Measurements from ENCODE around the gene SBF2. TPM values are rescaled to one million over a fixed set of nuclear protein-coding genes. Genes with fewer than 3 reads are reported as not detected.

SBF2 gene
- total RNA-seq, 1 donor from 2014 or later: 12.0 TPM

DNA sequence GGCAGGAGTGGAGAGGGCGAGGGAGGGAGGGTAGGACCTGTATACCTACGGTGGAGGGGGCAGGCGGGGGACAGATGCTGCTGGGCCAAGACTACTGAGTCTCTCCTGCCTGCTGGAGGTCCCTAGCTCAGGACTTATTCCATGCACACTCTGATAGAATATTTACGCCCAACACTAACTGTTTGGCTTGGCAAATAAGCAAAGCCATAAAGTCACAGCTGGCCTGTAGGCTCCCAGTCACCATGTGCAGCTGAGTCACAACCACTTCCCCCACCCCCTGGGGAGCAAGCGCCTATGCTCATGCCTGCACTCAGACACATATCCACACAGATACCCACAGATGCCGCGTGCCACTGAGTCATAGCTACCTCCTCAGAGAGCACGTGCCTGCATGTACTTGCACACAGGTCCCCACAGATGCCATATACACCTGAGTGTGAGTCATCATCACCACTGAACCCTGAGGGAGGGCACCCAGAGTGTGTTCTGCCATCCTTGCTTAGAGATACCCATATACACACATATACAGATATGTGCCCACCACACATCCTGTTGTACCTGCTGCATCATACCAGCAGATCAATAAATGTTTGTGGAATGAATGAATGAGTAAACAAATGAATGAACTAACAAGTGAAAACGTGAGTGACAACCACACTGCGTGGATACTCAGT is 534.4 kb downstream of the SBF2 start:
- H3K27me3 Mint-ChIP-seq: no peaks in the 10 kb centered on the region
- H3K27ac Mint-ChIP-seq: peak overlapping the region; percentile 98
- H3K4me3 Mint-ChIP-seq: peak overlapping the region; percentile 87
- ChIA-PET POLR2A (interaction anchor here (0.6 to 3.8 kb wide), 32 partner anchors 9 to 1049 kb away, joined by 3 to 37 read pairs (median 5); partner anchors contain the start of genes ADM, EIF4G2, SWAP70 and WEE1), CTCF (interaction anchor here (0.9 to 4.7 kb wide), 16 partner anchors 10 to 607 kb away, joined by 3 to 76 read pairs (median 8); partner anchors contain the start of gene ADM)
- intact Hi-C loops (cut with micrococcal nuclease): loop anchor here (1.0 to 10.0 kb wide), 11 partner anchors 103 to 1075 kb away; partner anchors contain the start of genes AKIP1, AMPD3, RNF141 and RPL27A
- H3K36me3 Mint-ChIP-seq (ENCODE audit: low read depth): peaks cover 12% of the 10 kb centered on the region
- TF ChIP-seq, protein P1, sequence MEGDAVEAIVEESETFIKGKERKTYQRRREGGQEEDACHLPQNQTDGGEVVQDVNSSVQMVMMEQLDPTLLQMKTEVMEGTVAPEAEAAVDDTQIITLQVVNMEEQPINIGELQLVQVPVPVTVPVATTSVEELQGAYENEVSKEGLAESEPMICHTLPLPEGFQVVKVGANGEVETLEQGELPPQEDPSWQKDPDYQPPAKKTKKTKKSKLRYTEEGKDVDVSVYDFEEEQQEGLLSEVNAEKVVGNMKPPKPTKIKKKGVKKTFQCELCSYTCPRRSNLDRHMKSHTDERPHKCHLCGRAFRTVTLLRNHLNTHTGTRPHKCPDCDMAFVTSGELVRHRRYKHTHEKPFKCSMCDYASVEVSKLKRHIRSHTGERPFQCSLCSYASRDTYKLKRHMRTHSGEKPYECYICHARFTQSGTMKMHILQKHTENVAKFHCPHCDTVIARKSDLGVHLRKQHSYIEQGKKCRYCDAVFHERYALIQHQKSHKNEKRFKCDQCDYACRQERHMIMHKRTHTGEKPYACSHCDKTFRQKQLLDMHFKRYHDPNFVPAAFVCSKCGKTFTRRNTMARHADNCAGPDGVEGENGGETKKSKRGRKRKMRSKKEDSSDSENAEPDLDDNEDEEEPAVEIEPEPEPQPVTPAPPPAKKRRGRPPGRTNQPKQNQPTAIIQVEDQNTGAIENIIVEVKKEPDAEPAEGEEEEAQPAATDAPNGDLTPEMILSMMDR (IDR thresholded peaks at IDR 0.05): no peak
- ATAC-seq (ENCODE audit: low read depth) (peak; percentile 74), DNase-seq (peak; percentile 82)
- no peaks in the 10 kb centered on the region for H3K9me3 Mint-ChIP-seq
- H3K4me1 Mint-ChIP-seq: peaks cover 76% of the 10 kb centered on the region

DNA sequence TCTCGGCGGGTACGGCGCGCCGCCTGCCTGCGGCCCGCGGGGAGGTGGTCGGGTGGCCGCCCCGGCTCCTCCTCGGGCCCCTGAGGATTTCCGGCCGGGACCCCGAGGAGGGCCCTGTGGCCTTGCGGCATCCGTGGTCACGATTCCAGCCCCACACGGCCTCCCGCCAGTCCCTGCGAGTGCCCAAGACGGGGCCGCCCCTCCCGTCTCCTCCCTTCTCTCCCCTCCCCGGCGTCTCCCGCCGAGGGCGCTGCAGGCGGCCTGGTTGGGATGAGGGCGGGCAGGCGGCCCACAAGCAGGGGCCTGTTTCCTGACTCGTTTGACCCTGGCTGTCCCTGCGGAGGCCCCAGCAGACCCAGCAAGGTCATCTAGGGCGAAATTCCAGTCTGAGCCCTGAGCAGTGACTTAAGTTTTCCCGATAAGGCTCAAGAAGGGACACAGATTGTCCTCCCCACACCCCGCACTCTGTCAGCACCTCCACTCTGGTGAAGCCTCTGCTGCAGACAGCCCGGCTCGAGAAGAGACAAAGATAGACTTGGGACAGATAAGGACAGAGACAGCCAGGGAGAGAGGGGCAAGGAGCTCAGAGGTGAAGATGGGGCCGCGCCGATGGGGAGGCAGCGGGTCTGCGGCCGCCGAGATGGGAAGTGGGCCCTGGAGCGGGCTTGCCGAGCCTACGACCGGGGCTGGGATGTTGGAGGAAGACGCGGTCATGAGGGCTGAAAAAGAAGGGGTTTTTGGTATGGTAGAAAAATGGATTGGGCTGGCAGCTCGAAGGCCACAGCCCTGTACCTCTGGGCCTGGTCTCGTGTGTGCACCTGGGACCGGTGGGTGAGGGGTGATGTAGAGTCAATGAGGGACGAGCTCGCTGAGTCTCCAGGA is 535.1 kb downstream of the SBF2 start:
- ChIA-PET POLR2A (interaction anchor here (0.5 to 3.8 kb wide), 35 partner anchors 10 to 1049 kb away, joined by 3 to 37 read pairs (median 4); partner anchors contain the start of genes ADM, EIF4G2, WEE1 and ZNF143), CTCF (interaction anchor here (0.7 to 4.7 kb wide), 22 partner anchors 9 to 607 kb away, joined by 3 to 76 read pairs (median 7); partner anchors contain the start of gene ADM)
- H3K27me3 Mint-ChIP-seq: no peaks in the 10 kb centered on the region
- peak overlapping the region; percentile 87 for H3K4me3 Mint-ChIP-seq
- TF ChIP-seq, protein P1 (IDR thresholded peaks at IDR 0.05): no peak
- DNase-seq: peak; percentile 65
- H3K36me3 Mint-ChIP-seq (ENCODE audit: low read depth): peaks cover 8% of the 10 kb centered on the region
- no peak for ATAC-seq (ENCODE audit: low read depth)
- intact Hi-C loops (cut with micrococcal nuclease): loop anchor here (1.0 to 10.0 kb wide), 14 partner anchors 104 to 1074 kb away; partner anchors contain the start of genes AKIP1, AMPD3, RNF141 and RPL27A
- H3K9me3 Mint-ChIP-seq: no peaks in the 10 kb centered on the region
- peaks cover 78% of the 10 kb centered on the region for H3K4me1 Mint-ChIP-seq
- H3K27ac Mint-ChIP-seq: peak overlapping the region; percentile 98

DNA sequence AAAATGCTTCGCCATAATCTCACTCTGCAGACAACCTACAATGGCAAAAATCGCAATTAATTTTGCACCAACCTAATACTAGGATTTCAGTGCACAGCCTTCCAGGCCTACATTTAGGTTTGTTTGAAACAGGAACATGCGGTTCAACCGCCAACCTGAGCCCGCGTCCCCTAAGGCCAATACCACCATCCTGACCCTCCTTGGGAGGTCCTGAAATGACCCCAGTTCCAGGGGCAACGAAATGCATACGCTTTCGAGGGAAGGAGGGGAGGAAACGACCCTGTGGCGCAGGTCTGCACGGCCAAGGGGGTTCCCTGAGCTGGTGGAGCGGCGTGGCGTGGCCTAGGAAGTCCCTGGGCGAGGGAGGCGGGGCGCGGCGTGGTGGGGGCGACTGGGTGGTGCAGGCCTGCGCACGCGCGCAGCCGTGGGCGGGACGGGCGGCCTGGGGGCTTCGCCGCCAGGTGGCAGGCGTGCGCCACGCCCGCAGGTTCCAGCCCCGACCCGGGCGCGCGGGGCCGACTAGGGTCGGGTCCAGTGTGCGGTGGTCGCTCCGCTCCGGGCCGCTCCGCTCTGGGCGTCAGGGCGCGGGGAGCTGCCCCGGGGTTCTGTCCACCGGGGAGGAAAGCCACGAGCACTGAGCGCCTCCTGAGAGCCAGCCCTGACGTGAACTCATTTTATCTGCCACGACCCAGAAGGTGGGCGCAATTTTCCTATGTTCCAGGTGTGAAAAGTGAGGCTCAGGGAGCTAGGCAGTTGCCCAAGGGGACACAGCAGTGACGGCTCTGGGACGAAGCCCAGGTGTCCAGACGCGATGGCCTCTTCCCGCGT is 536.0 kb downstream of the SBF2 start:
- Mint-ChIP-seq H3K36me3 (ENCODE audit: low read depth) (peaks cover 10% of the 10 kb centered on the region), H3K4me1 (peaks cover 81% of the 10 kb centered on the region), H3K9me3 (no peaks in the 10 kb centered on the region), H3K27ac (peak overlapping the region; percentile 98), H3K27me3 (no peaks in the 10 kb centered on the region), H3K4me3 (peak overlapping the region; percentile 87)
- ATAC-seq (ENCODE audit: low read depth): peak; percentile 59
- TF ChIP-seq, protein P1 (IDR thresholded peaks at IDR 0.05): peak; percentile 47
- intact Hi-C loops (cut with micrococcal nuclease): loop anchor here (1.0 to 10.0 kb wide), 12 partner anchors 105 to 1073 kb away; partner anchors contain the start of genes AKIP1, AMPD3, RNF141 and RPL27A
- POLR2A ChIA-PET: interaction anchor here (0.5 to 3.8 kb wide), 20 partner anchors 9 to 1050 kb away, joined by 3 to 37 read pairs (median 6); partner anchors contain the start of genes ADM and EIF4G2
- peak; percentile 96 for DNase-seq
- CTCF ChIA-PET: interaction anchor here (0.5 to 4.7 kb wide), 20 partner anchors 9 to 608 kb away, joined by 3 to 76 read pairs (median 6); partner anchors contain the start of gene ADM

DNA sequence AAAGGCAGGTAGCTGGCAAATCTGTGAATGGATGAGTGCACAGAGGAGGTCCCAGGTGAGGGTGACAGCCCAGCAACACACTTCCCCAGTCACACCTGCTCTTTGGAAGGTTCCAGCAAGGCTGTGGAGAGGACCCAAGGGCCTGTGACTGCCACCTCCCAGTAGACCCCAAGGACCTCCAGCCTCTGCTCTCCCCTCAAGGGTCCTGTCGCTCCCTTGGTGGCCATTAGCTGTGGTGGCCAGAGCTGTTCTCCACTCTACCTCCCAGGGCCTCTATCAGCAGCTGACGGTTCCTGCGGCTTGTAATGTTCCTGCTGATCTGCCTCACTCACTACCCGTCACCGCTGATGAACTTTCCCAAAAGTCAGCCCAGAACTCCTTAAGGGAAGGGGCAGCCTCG is 537.1 kb downstream of the SBF2 start:
- TF ChIP-seq, protein P1 (IDR thresholded peaks at IDR 0.05): no peak
- DNase-seq: no peak
- Mint-ChIP-seq H3K27me3 (no peaks in the 10 kb centered on the region), H3K4me3 (peak overlapping the region; percentile 82), H3K9me3 (no peaks in the 10 kb centered on the region), H3K4me1 (peaks cover 86% of the 10 kb centered on the region), H3K36me3 (ENCODE audit: low read depth) (peaks cover 16% of the 10 kb centered on the region), H3K27ac (peak overlapping the region; percentile 92)
- CTCF ChIA-PET: interaction anchor here (1.4 kb wide), 1 partner anchor 215 kb away, joined by 4 read pairs; no protein-coding TSS in a partner anchor
- POLR2A ChIA-PET: interaction anchor here (0.6 to 5.0 kb wide), 5 partner anchors 8 to 523 kb away, joined by 3 to 26 read pairs (median 3); no protein-coding TSS in a partner anchor
- intact Hi-C loops (cut with micrococcal nuclease): loop anchor here (5.0 to 10.0 kb wide), 5 partner anchors 698 to 1072 kb away; partner anchors contain the start of genes AKIP1, AMPD3, RNF141 and RPL27A
- no peak for ATAC-seq (ENCODE audit: low read depth)
